ENCODE data around the gene INTS13.
A peak's percentile ranks its signal among the peaks of the same experiment; 100 is the strongest.
"Not testable (repeated sequence)": the region's sequence is repeated elsewhere in the genome, so short reads cannot be mapped to it uniquely, and the experiment has no call there.

INTS13 gene

GRCh38 chr12:26935636-26936378 is 2.0 kb downstream of the INTS13 start:
- no peaks in the 10 kb centered on the region for H3K27me3 ChIP-seq (ENCODE audit: low read depth, low read length)
- no peaks in the 10 kb centered on the region for H3K9me3 ChIP-seq (ENCODE audit: control insufficient read depth in 1 of 2, low read length in 2 of 2)
- peak overlapping the region in 1 of 2 donors; percentile 99 for H3K4me3 ChIP-seq (ENCODE audit: low read depth in 1 of 2, low read length in 2 of 2)
- H3K27ac ChIP-seq (ENCODE audit: low read length) = no peak overlapping the region
- peaks cover 10 to 35% of the 10 kb centered on the region in 2 donors for H3K4me1 ChIP-seq (ENCODE audit: control insufficient read depth in 1 of 2, insufficient read depth in 2 of 2, low read length in 2 of 2)
- H3K36me3 ChIP-seq (ENCODE audit: control insufficient read depth in 1 of 2, insufficient read depth in 2 of 2, low read length in 2 of 2) = peaks cover 0 to 11% of the 10 kb centered on the region in 2 donors

- Histone ChIP-seq H3K9me3 (ENCODE audit: control insufficient read depth in 1 of 2, low read length in 2 of 2) (no peaks in the 10 kb centered on the region), H3K27ac (ENCODE audit: low read length) (no peak overlapping the region), H3K27me3 (ENCODE audit: low read depth, low read length) (no peaks in the 10 kb centered on the region), H3K4me3 (ENCODE audit: low read depth in 1 of 2, low read length in 2 of 2) (no peak overlapping the region), H3K36me3 (ENCODE audit: control insufficient read depth in 1 of 2, insufficient read depth in 2 of 2, low read length in 2 of 2) (peaks cover 20 to 36% of the 10 kb centered on the region in 2 donors), H3K4me1 (ENCODE audit: control insufficient read depth in 1 of 2, insufficient read depth in 2 of 2, low read length in 2 of 2) (no peaks in the 10 kb centered on the region)
Measured at GRCh38 chr12:26929590-26929989, 8.2 kb downstream of the INTS13 start.

GRCh38 chr12:26928661-26929060 is 9.1 kb downstream of the INTS13 start:
- no peaks in the 10 kb centered on the region for H3K9me3 ChIP-seq (ENCODE audit: control insufficient read depth in 1 of 2, low read length in 2 of 2)
- no peaks in the 10 kb centered on the region for H3K27me3 ChIP-seq (ENCODE audit: low read depth, low read length)
- H3K4me3 ChIP-seq (ENCODE audit: low read depth in 1 of 2, low read length in 2 of 2) = no peak overlapping the region
- no peak overlapping the region for H3K27ac ChIP-seq (ENCODE audit: low read length)
- H3K36me3 ChIP-seq (ENCODE audit: control insufficient read depth in 1 of 2, insufficient read depth in 2 of 2, low read length in 2 of 2) = peaks cover 20 to 39% of the 10 kb centered on the region in 2 donors
- no peaks in the 10 kb centered on the region for H3K4me1 ChIP-seq (ENCODE audit: control insufficient read depth in 1 of 2, insufficient read depth in 2 of 2, low read length in 2 of 2)

GRCh38 chr12:26921886-26922285 is 15.9 kb downstream of the INTS13 start:
- Histone ChIP-seq H3K36me3 (ENCODE audit: control insufficient read depth in 1 of 2, insufficient read depth in 2 of 2, low read length in 2 of 2) (peaks cover 19 to 32% of the 10 kb centered on the region in 2 donors), H3K27ac (ENCODE audit: low read length) (no peak overlapping the region), H3K9me3 (ENCODE audit: control insufficient read depth in 1 of 2, low read length in 2 of 2) (no peaks in the 10 kb centered on the region), H3K27me3 (ENCODE audit: low read depth, low read length) (no peaks in the 10 kb centered on the region), H3K4me3 (ENCODE audit: low read depth in 1 of 2, low read length in 2 of 2) (no peak overlapping the region), H3K4me1 (ENCODE audit: control insufficient read depth in 1 of 2, insufficient read depth in 2 of 2, low read length in 2 of 2) (no peaks in the 10 kb centered on the region)

GRCh38 chr12:26919216-26919555 is 18.6 kb downstream of the INTS13 start:
- H3K36me3 ChIP-seq (ENCODE audit: control insufficient read depth in 1 of 2, insufficient read depth in 2 of 2, low read length in 2 of 2) = peaks cover 23 to 24% of the 10 kb centered on the region in 2 donors
- H3K27ac ChIP-seq (ENCODE audit: low read length) = no peak overlapping the region

GRCh38 chr12:26918321-26919215 is 19.2 kb downstream of the INTS13 start:
- H3K27ac ChIP-seq (ENCODE audit: low read length) = no peak overlapping the region

More at GRCh38 chr12:26919216-26919555, 18.6 kb downstream of the INTS13 start:
- Histone ChIP-seq H3K4me1 (ENCODE audit: control insufficient read depth in 1 of 2, insufficient read depth in 2 of 2, low read length in 2 of 2) (no peaks in the 10 kb centered on the region), H3K4me3 (ENCODE audit: low read depth in 1 of 2, low read length in 2 of 2) (no peak overlapping the region), H3K27me3 (ENCODE audit: low read depth, low read length) (no peaks in the 10 kb centered on the region), H3K9me3 (ENCODE audit: control insufficient read depth in 1 of 2, low read length in 2 of 2) (no peaks in the 10 kb centered on the region)

GRCh38 chr12:26906704-26907103 is 31.1 kb downstream of the INTS13 start:
- Histone ChIP-seq H3K4me3 (ENCODE audit: low read depth in 1 of 2, low read length in 2 of 2) (no peak overlapping the region), H3K27me3 (ENCODE audit: low read depth, low read length) (no peaks in the 10 kb centered on the region), H3K9me3 (ENCODE audit: control insufficient read depth in 1 of 2, low read length in 2 of 2) (no peaks in the 10 kb centered on the region), H3K27ac (ENCODE audit: low read length) (no peak overlapping the region), H3K4me1 (ENCODE audit: control insufficient read depth in 1 of 2, insufficient read depth in 2 of 2, low read length in 2 of 2) (no peaks in the 10 kb centered on the region), H3K36me3 (ENCODE audit: control insufficient read depth in 1 of 2, insufficient read depth in 2 of 2, low read length in 2 of 2) (peaks cover 15 to 21% of the 10 kb centered on the region in 2 donors)

More at GRCh38 chr12:26918321-26919215, 19.2 kb downstream of the INTS13 start:
- H3K27me3 ChIP-seq (ENCODE audit: low read depth, low read length) = no peaks in the 10 kb centered on the region
- no peaks in the 10 kb centered on the region for H3K4me1 ChIP-seq (ENCODE audit: control insufficient read depth in 1 of 2, insufficient read depth in 2 of 2, low read length in 2 of 2)
- H3K36me3 ChIP-seq (ENCODE audit: control insufficient read depth in 1 of 2, insufficient read depth in 2 of 2, low read length in 2 of 2) = peaks cover 20 to 29% of the 10 kb centered on the region in 2 donors
- H3K4me3 ChIP-seq (ENCODE audit: low read depth in 1 of 2, low read length in 2 of 2) = no peak overlapping the region
- H3K9me3 ChIP-seq (ENCODE audit: control insufficient read depth in 1 of 2, low read length in 2 of 2) = no peaks in the 10 kb centered on the region

GRCh38 chr12:26906024-26906423 is 31.8 kb downstream of the INTS13 start:
- Histone ChIP-seq H3K36me3 (ENCODE audit: control insufficient read depth in 1 of 2, insufficient read depth in 2 of 2, low read length in 2 of 2) (peaks cover 14 to 19% of the 10 kb centered on the region in 2 donors), H3K27me3 (ENCODE audit: low read depth, low read length) (no peaks in the 10 kb centered on the region), H3K4me1 (ENCODE audit: control insufficient read depth in 1 of 2, insufficient read depth in 2 of 2, low read length in 2 of 2) (no peaks in the 10 kb centered on the region), H3K9me3 (ENCODE audit: control insufficient read depth in 1 of 2, low read length in 2 of 2) (no peaks in the 10 kb centered on the region), H3K4me3 (ENCODE audit: low read depth in 1 of 2, low read length in 2 of 2) (no peak overlapping the region), H3K27ac (ENCODE audit: low read length) (no peak overlapping the region)

GRCh38 chr12:26903396-26903795 is 34.4 kb downstream of the INTS13 start:
- H3K9me3 ChIP-seq (ENCODE audit: control insufficient read depth in 1 of 2, low read length in 2 of 2); H3K4me3 ChIP-seq (ENCODE audit: low read depth in 1 of 2, low read length in 2 of 2); H3K4me1 ChIP-seq (ENCODE audit: control insufficient read depth in 1 of 2, insufficient read depth in 2 of 2, low read length in 2 of 2); H3K27ac ChIP-seq (ENCODE audit: low read length); H3K27me3 ChIP-seq (ENCODE audit: low read depth, low read length): not testable (repeated sequence)
- peaks cover 5 to 19% of the 10 kb centered on the region in 2 donors for H3K36me3 ChIP-seq (ENCODE audit: control insufficient read depth in 1 of 2, insufficient read depth in 2 of 2, low read length in 2 of 2)

GRCh38 chr12:26896913-26897312 is 40.9 kb downstream of the INTS13 start:
- no peaks in the 10 kb centered on the region for H3K9me3 ChIP-seq (ENCODE audit: control insufficient read depth in 1 of 2, low read length in 2 of 2)
- no peaks in the 10 kb centered on the region for H3K4me1 ChIP-seq (ENCODE audit: control insufficient read depth in 1 of 2, insufficient read depth in 2 of 2, low read length in 2 of 2)
- H3K36me3 ChIP-seq (ENCODE audit: control insufficient read depth in 1 of 2, insufficient read depth in 2 of 2, low read length in 2 of 2) = no peaks in the 10 kb centered on the region
- no peak overlapping the region for H3K4me3 ChIP-seq (ENCODE audit: low read depth in 1 of 2, low read length in 2 of 2)
- no peak overlapping the region for H3K27ac ChIP-seq (ENCODE audit: low read length)
- no peaks in the 10 kb centered on the region for H3K27me3 ChIP-seq (ENCODE audit: low read depth, low read length)

- H3K27ac ChIP-seq (ENCODE audit: low read length) = no peak overlapping the region
- H3K4me1 ChIP-seq (ENCODE audit: control insufficient read depth in 1 of 2, insufficient read depth in 2 of 2, low read length in 2 of 2) = no peaks in the 10 kb centered on the region
- H3K9me3 ChIP-seq (ENCODE audit: control insufficient read depth in 1 of 2, low read length in 2 of 2) = no peaks in the 10 kb centered on the region
- no peaks in the 10 kb centered on the region for H3K36me3 ChIP-seq (ENCODE audit: control insufficient read depth in 1 of 2, insufficient read depth in 2 of 2, low read length in 2 of 2)
- H3K27me3 ChIP-seq (ENCODE audit: low read depth, low read length) = no peaks in the 10 kb centered on the region
- H3K4me3 ChIP-seq (ENCODE audit: low read depth in 1 of 2, low read length in 2 of 2) = no peak overlapping the region
Measured at GRCh38 chr12:26895672-26896071, 42.1 kb downstream of the INTS13 start.
